ENCODE results near the gene SLC39A13.

Gene SLC39A13

GRCh38 chr11:47372422-47372821 is 36.0 kb upstream of the SLC39A13 start:
- H3K4me2 ChIP-seq (ENCODE audit: insufficient read depth, low read length, poor library complexity, severe bottlenecking): no peak overlapping the region
- H2BK12ac ChIP-seq (ENCODE audit: low read length): no peak overlapping the region
- H3K9me3 ChIP-seq (replicated peaks in 1 of 2; ENCODE audit: control insufficient read depth in 2 of 2, insufficient read depth in 1 of 2, low read depth in 1 of 2, low read length in 2 of 2): no peaks in the 10 kb centered on the region
- H2BK15ac ChIP-seq (ENCODE audit: low read length): no peak overlapping the region
- no peaks in the 10 kb centered on the region for H3K79me1 ChIP-seq (ENCODE audit: low read depth, low read length)
- DNase-seq (ENCODE audit: low spot score): no peak
- H3K36me3 ChIP-seq (replicated peaks in 1 of 2; ENCODE audit: control insufficient read depth in 2 of 2, insufficient read depth in 2 of 2, low read length in 2 of 2): no peaks in the 10 kb centered on the region
- peaks cover 0 to 4% of the 10 kb centered on the region in 2 donors for H3K4me1 ChIP-seq (ENCODE audit: control insufficient read depth in 2 of 2, insufficient read depth in 1 of 2, low read depth in 1 of 2, low read length in 2 of 2)
- H3K18ac ChIP-seq (ENCODE audit: low read length): no peak overlapping the region
- no peak overlapping the region for H2BK120ac ChIP-seq (ENCODE audit: low read depth, low read length)
- H3K27me3 ChIP-seq (ENCODE audit: control insufficient read depth in 3 of 3, insufficient read depth in 3 of 3, low read depth in 1 of 3, low read length in 3 of 3): peaks cover 0 to 4% (median 0%) of the 10 kb centered on the region in 3 experiments
- H2AFZ ChIP-seq (ENCODE audit: low read length): no peak overlapping the region
- H3K4me3 ChIP-seq (ENCODE audit: low read length in 2 of 2): no peak overlapping the region
- no peak overlapping the region for H2AK5ac ChIP-seq (ENCODE audit: low read depth, low read length)
- no peak overlapping the region for H2BK5ac ChIP-seq (ENCODE audit: low read length)
- no peak overlapping the region for H4K91ac ChIP-seq (ENCODE audit: low read depth, low read length, poor library complexity)
- no peak overlapping the region for H4K8ac ChIP-seq (ENCODE audit: low read depth, low read length)
- no CpG with 5 or more reads among the region's 7 CpGs for WGBS, 2 donors (ENCODE audit: extremely low coverage in 2 of 2, insufficient read length in 2 of 2, insufficient replicate concordance in 1 of 2)
- H3K23ac ChIP-seq (ENCODE audit: low read depth, low read length, poor library complexity): no peak overlapping the region
- H3K14ac ChIP-seq (ENCODE audit: low read length): no peak overlapping the region
- H3K27ac ChIP-seq (replicated peaks; ENCODE audit: low read length): no peak overlapping the region
- H3K4ac ChIP-seq (ENCODE audit: low read length): no peak overlapping the region
- H3K9ac ChIP-seq (ENCODE audit: low read depth, low read length, poor library complexity): no peak overlapping the region

GRCh38 chr11:47373876-47374719 is 34.3 kb upstream of the SLC39A13 start:
- Histone ChIP-seq H2AK5ac (ENCODE audit: low read depth, low read length) (no peak overlapping the region), H2BK15ac (ENCODE audit: low read length) (peak overlapping the region; percentile 63), H3K36me3 (replicated peaks in 1 of 2; ENCODE audit: control insufficient read depth in 2 of 2, insufficient read depth in 2 of 2, low read length in 2 of 2) (no peaks in the 10 kb centered on the region), H3K4ac (ENCODE audit: low read length) (no peak overlapping the region), H3K27me3 (ENCODE audit: control insufficient read depth in 3 of 3, insufficient read depth in 3 of 3, low read depth in 1 of 3, low read length in 3 of 3) (peaks cover 0 to 4% (median 0%) of the 10 kb centered on the region in 3 experiments), H3K79me1 (ENCODE audit: low read depth, low read length) (no peaks in the 10 kb centered on the region), H2AFZ (ENCODE audit: low read length) (peak overlapping the region; percentile 65), H3K4me3 (ENCODE audit: low read length in 2 of 2) (no peak overlapping the region), H3K23ac (ENCODE audit: low read depth, low read length, poor library complexity) (no peak overlapping the region), H3K14ac (ENCODE audit: low read length) (no peak overlapping the region), H3K9me3 (replicated peaks in 1 of 2; ENCODE audit: control insufficient read depth in 2 of 2, insufficient read depth in 1 of 2, low read depth in 1 of 2, low read length in 2 of 2) (no peaks in the 10 kb centered on the region), H2BK12ac (ENCODE audit: low read length) (no peak overlapping the region), H3K27ac (replicated peaks; ENCODE audit: low read length) (no peak overlapping the region), H4K8ac (ENCODE audit: low read depth, low read length) (no peak overlapping the region), H2BK120ac (ENCODE audit: low read depth, low read length) (peak overlapping the region; percentile 2), H3K18ac (ENCODE audit: low read length) (no peak overlapping the region), H3K4me2 (ENCODE audit: insufficient read depth, low read length, poor library complexity, severe bottlenecking) (no peak overlapping the region), H2BK5ac (ENCODE audit: low read length) (no peak overlapping the region), H3K4me1 (ENCODE audit: control insufficient read depth in 2 of 2, insufficient read depth in 1 of 2, low read depth in 1 of 2, low read length in 2 of 2) (peaks cover 0 to 4% of the 10 kb centered on the region in 2 donors), H3K9ac (ENCODE audit: low read depth, low read length, poor library complexity) (no peak overlapping the region), H4K91ac (ENCODE audit: low read depth, low read length, poor library complexity) (no peak overlapping the region)
- peak; percentile 61 for DNase-seq (ENCODE audit: low spot score)
- no CpG with 5 or more reads among the region's 19 CpGs for WGBS, 2 donors (ENCODE audit: extremely low coverage in 2 of 2, insufficient read length in 2 of 2, insufficient replicate concordance in 1 of 2)

GRCh38 chr11:47374720-47375019 is 33.7 kb upstream of the SLC39A13 start:
- Histone ChIP-seq H2BK5ac (ENCODE audit: low read length) (no peak overlapping the region), H3K4me1 (ENCODE audit: control insufficient read depth in 2 of 2, insufficient read depth in 1 of 2, low read depth in 1 of 2, low read length in 2 of 2) (peaks cover 0 to 4% of the 10 kb centered on the region in 2 donors), H2BK12ac (ENCODE audit: low read length) (no peak overlapping the region), H2BK15ac (ENCODE audit: low read length) (no peak overlapping the region), H3K18ac (ENCODE audit: low read length) (no peak overlapping the region), H3K36me3 (replicated peaks in 1 of 2; ENCODE audit: control insufficient read depth in 2 of 2, insufficient read depth in 2 of 2, low read length in 2 of 2) (no peaks in the 10 kb centered on the region), H3K79me1 (ENCODE audit: low read depth, low read length) (no peaks in the 10 kb centered on the region), H2AK5ac (ENCODE audit: low read depth, low read length) (no peak overlapping the region), H3K9me3 (replicated peaks in 1 of 2; ENCODE audit: control insufficient read depth in 2 of 2, insufficient read depth in 1 of 2, low read depth in 1 of 2, low read length in 2 of 2) (no peaks in the 10 kb centered on the region), H3K4ac (ENCODE audit: low read length) (no peak overlapping the region), H4K8ac (ENCODE audit: low read depth, low read length) (no peak overlapping the region), H3K4me2 (ENCODE audit: insufficient read depth, low read length, poor library complexity, severe bottlenecking) (no peak overlapping the region), H3K14ac (ENCODE audit: low read length) (no peak overlapping the region), H2AFZ (ENCODE audit: low read length) (peak overlapping the region; percentile 65), H3K23ac (ENCODE audit: low read depth, low read length, poor library complexity) (no peak overlapping the region), H3K27ac (replicated peaks; ENCODE audit: low read length) (no peak overlapping the region), H3K9ac (ENCODE audit: low read depth, low read length, poor library complexity) (no peak overlapping the region), H3K27me3 (ENCODE audit: control insufficient read depth in 3 of 3, insufficient read depth in 3 of 3, low read depth in 1 of 3, low read length in 3 of 3) (peaks cover 0 to 3% (median 0%) of the 10 kb centered on the region in 3 experiments), H3K4me3 (ENCODE audit: low read length in 2 of 2) (no peak overlapping the region), H4K91ac (ENCODE audit: low read depth, low read length, poor library complexity) (no peak overlapping the region), H2BK120ac (ENCODE audit: low read depth, low read length) (peak overlapping the region; percentile 2)
- no CpG with 5 or more reads among the region's 5 CpGs for WGBS, 2 donors (ENCODE audit: extremely low coverage in 2 of 2, insufficient read length in 2 of 2, insufficient replicate concordance in 1 of 2)
- no peak for DNase-seq (ENCODE audit: low spot score)

- H3K36me3 ChIP-seq (replicated peaks in 1 of 2; ENCODE audit: control insufficient read depth in 2 of 2, insufficient read depth in 2 of 2, low read length in 2 of 2): no peaks in the 10 kb centered on the region
- no peaks in the 10 kb centered on the region for H3K9me3 ChIP-seq (replicated peaks in 1 of 2; ENCODE audit: control insufficient read depth in 2 of 2, insufficient read depth in 1 of 2, low read depth in 1 of 2, low read length in 2 of 2)
- H2BK120ac ChIP-seq (ENCODE audit: low read depth, low read length): no peak overlapping the region
- H3K18ac ChIP-seq (ENCODE audit: low read length): no peak overlapping the region
- no CpG with 5 or more reads among the region's 8 CpGs for WGBS, 2 donors (ENCODE audit: extremely low coverage in 2 of 2, insufficient read length in 2 of 2, insufficient replicate concordance in 1 of 2)
- no peak overlapping the region for H3K27ac ChIP-seq (replicated peaks; ENCODE audit: low read length)
- H3K14ac ChIP-seq (ENCODE audit: low read length): no peak overlapping the region
- H2AFZ ChIP-seq (ENCODE audit: low read length): no peak overlapping the region
- H3K4me1 ChIP-seq (ENCODE audit: control insufficient read depth in 2 of 2, insufficient read depth in 1 of 2, low read depth in 1 of 2, low read length in 2 of 2): peaks cover 0 to 4% of the 10 kb centered on the region in 2 donors
- H3K23ac ChIP-seq (ENCODE audit: low read depth, low read length, poor library complexity): no peak overlapping the region
- no peak overlapping the region for H3K4me3 ChIP-seq (ENCODE audit: low read length in 2 of 2)
- no peak for DNase-seq (ENCODE audit: low spot score)
- H3K4ac ChIP-seq (ENCODE audit: low read length): no peak overlapping the region
- peak overlapping the region; percentile 45 for H2BK15ac ChIP-seq (ENCODE audit: low read length)
- H4K91ac ChIP-seq (ENCODE audit: low read depth, low read length, poor library complexity): no peak overlapping the region
- H3K79me1 ChIP-seq (ENCODE audit: low read depth, low read length): no peaks in the 10 kb centered on the region
- H3K9ac ChIP-seq (ENCODE audit: low read depth, low read length, poor library complexity): no peak overlapping the region
- no peak overlapping the region for H3K4me2 ChIP-seq (ENCODE audit: insufficient read depth, low read length, poor library complexity, severe bottlenecking)
- no peaks in the 10 kb centered on the region for H3K27me3 ChIP-seq (ENCODE audit: control insufficient read depth in 3 of 3, insufficient read depth in 3 of 3, low read depth in 1 of 3, low read length in 3 of 3)
- H2BK12ac ChIP-seq (ENCODE audit: low read length): no peak overlapping the region
- H4K8ac ChIP-seq (ENCODE audit: low read depth, low read length): no peak overlapping the region
- H2BK5ac ChIP-seq (ENCODE audit: low read length): no peak overlapping the region
- H2AK5ac ChIP-seq (ENCODE audit: low read depth, low read length): no peak overlapping the region
Measured at GRCh38 chr11:47375020-47375419, 33.4 kb upstream of the SLC39A13 start.

Measured in neuronal stem cell (in vitro differentiated cells).